Lung (tissue), 12 donors: ENCODE measurements around the gene SH3BP4. TPM values are rescaled to one million over a fixed set of nuclear protein-coding genes. Genes with fewer than 3 reads are reported as not detected.

Experiments
- ATAC-seq: fragments of 200-7000 bp; cut with Tn5 transposase; one replicate; pipeline ENCODE4 v1.9.1; 2020; ENCODE audit warnings: moderate number of reproducible peaks; ENCODE audit not compliant: insufficient read depth, low FRiP score
- DNase-seq, 3 donors: peaks; one replicate each; pipeline ENCODE4 v3.0.0-alpha.2; 2013 to 2017
- H3K27ac ChIP-seq, 2 donors: one replicate each; pipeline ENCODE4 v1.5.1; 2013; ENCODE audit warnings: mild to moderate bottlenecking in 2 of 2, moderate library complexity in 2 of 2, control low read depth in 1 of 2, inconsistent platforms in 1 of 2, low read depth in 1 of 2, low read length in 1 of 2
- H3K27me3 ChIP-seq, 3 donors: one replicate each; pipeline ENCODE4 v1.5.1; 2013; ENCODE audit warnings: low read length in 2 of 3; ENCODE audit not compliant: control insufficient read depth in 3 of 3, insufficient read depth in 3 of 3
- H3K36me3 ChIP-seq, 4 donors: one replicate each; pipeline ENCODE4 v1.5.1; 2013; ENCODE audit warnings: low read length in 4 of 4, mild to moderate bottlenecking in 1 of 4, moderate library complexity in 1 of 4; ENCODE audit not compliant: control insufficient read depth in 4 of 4, insufficient read depth in 4 of 4
- H3K4me1 ChIP-seq, 5 donors: one replicate each; pipeline ENCODE4 v1.5.1; 2013; ENCODE audit warnings: low read length in 5 of 5, mild to moderate bottlenecking in 2 of 5, moderate library complexity in 1 of 5; ENCODE audit not compliant: control insufficient read depth in 5 of 5, insufficient read depth in 5 of 5
- H3K4me3 ChIP-seq: one replicate; pipeline ENCODE4 v1.5.1; 2013; ENCODE audit warnings: mild to moderate bottlenecking, control low read depth, moderate library complexity
- H3K9ac ChIP-seq, 2 donors: one replicate each; pipeline ENCODE4 v1.5.1; 2013; ENCODE audit warnings: low read length in 2 of 2, control low read depth in 1 of 2; ENCODE audit not compliant: insufficient read depth in 1 of 2
- H3K9me3 ChIP-seq, 4 donors: one replicate each; pipeline ENCODE4 v1.5.1; 2013; ENCODE audit warnings: low read length in 3 of 4, mild to moderate bottlenecking in 1 of 4, moderate library complexity in 1 of 4; ENCODE audit not compliant: control insufficient read depth in 4 of 4, insufficient read depth in 3 of 4
- CTCF ChIP-seq: IDR thresholded peaks from 2 replicates; pipeline ENCODE4 v1.5.1; 2012; ENCODE audit warnings: mild to moderate bottlenecking; ENCODE audit errors: control extremely low read depth, extremely low read depth
- WGBS, 2 donors: extraction: QIAGEN DNeasy Blood & Tissue Kit; methylation state at CpG; one replicate each; pipeline ENCODE4 v1.1.7; 2013; 5-methylcytosine and 5-hydroxymethylcytosine counted together
- polyA plus RNA-seq, 2 donors: library from polyadenylated mRNA; stranded (reverse); fragments of 200-250 nt; gene quantifications; one replicate each; pipeline ENCODE4 v1.2.1, GENCODE V29; 2013
- total RNA-seq, 2 donors: library from RNA; depleted of rRNA in 1 of 2; stranded (reverse); fragments of >200 nt in 1 of 2; gene quantifications; one replicate each; pipeline ENCODE4 v1.2.1, GENCODE V29; 2014 to 2021
- donor health status: control.
- donor health status: control.
- donor health status: Bipolar disorder and iron deficiency.
- donor health status: healthy.
- donor health status: DM: yes; HTN: yes; CAD: no.

The SH3BP4 gene
- total and polyA plus RNA-seq, 4 donors: 12.0 to 36.5 (median 18.2) TPM

- Histone ChIP-seq H3K4me1 (peaks cover 7 to 22% (median 17%) of the 10 kb centered on the region in 5 donors), H3K27me3 (no peaks in the 10 kb centered on the region), H3K27ac (no peak overlapping the region), H3K4me3 (no peak overlapping the region), H3K9me3 (no peaks in the 10 kb centered on the region), H3K9ac (no peak overlapping the region), H3K36me3 (peaks cover 0 to 14% (median 9%) of the 10 kb centered on the region in 4 donors)
- ATAC-seq (no peak), DNase-seq (peak in 1 of 3 donors; percentile 11)
- 90 to 94% methylated on average over 6 of the region's 6 CpGs for WGBS, 2 donors
- TF ChIP-seq CTCF: no peak
Measured at GRCh38 chr2:235049069-235049468, 97.3 kb downstream of the SH3BP4 start.

GRCh38 chr2:235049719-235050118 is 97.9 kb downstream of the SH3BP4 start:
- no peaks in the 10 kb centered on the region for H3K27me3 ChIP-seq
- H3K4me1 ChIP-seq: peaks cover 7 to 22% (median 17%) of the 10 kb centered on the region in 5 donors
- H3K4me3 ChIP-seq: no peak overlapping the region
- H3K9ac ChIP-seq: no peak overlapping the region
- WGBS, 2 donors: 80 to 84% methylated on average over 8 of the region's 8 CpGs
- TF ChIP-seq CTCF: no peak
- H3K36me3 ChIP-seq: peaks cover 0 to 19% (median 10%) of the 10 kb centered on the region in 4 donors
- H3K27ac ChIP-seq: peak overlapping the region in 1 of 2 donors; percentile 23
- DNase-seq: peak in 2 of 3 donors; percentile 23 to 41
- H3K9me3 ChIP-seq: no peaks in the 10 kb centered on the region
- no peak for ATAC-seq

DNA sequence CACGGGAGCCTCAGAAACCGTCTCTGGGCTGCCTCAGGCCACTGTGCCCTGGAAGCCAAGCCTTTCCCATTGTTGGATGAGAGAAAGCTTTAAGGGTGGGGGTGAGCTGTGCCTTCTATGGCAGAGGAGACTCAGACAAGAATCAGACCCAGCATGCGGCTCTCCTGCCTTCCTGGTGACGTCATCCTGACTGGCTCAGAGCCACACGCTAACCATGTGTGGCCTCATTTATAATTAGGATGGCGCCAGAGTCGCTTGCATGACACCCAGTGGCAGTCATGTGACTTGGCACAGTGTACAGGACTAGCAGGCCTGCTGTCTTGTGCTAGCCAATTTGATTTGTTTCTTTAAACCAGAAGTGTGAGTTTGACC is 99.1 kb downstream of the SH3BP4 start:
- peaks cover 7 to 22% (median 20%) of the 10 kb centered on the region in 5 donors for H3K4me1 ChIP-seq

More for the DNA sequence above, 99.1 kb downstream of the SH3BP4 start:
- DNase-seq: peak; percentile 96 to 99 (median 98)
- Histone ChIP-seq H3K27me3 (no peaks in the 10 kb centered on the region), H3K27ac (peak overlapping the region; percentile 60 to 78), H3K9me3 (no peaks in the 10 kb centered on the region), H3K36me3 (peaks cover 0 to 30% (median 15%) of the 10 kb centered on the region in 4 donors), H3K4me3 (no peak overlapping the region), H3K9ac (no peak overlapping the region)
- 28 to 33% methylated on average over 7 of the region's 7 CpGs for WGBS, 2 donors
- no peak for ATAC-seq
- no peak for TF ChIP-seq CTCF
